D341Med (cell line): ENCODE data around the gene HERC2.

Experiments
- DNase-seq: peaks from one replicate; pipeline ENCODE4 v3.0.0; 2012; ENCODE audit warnings: low spot score

Gene HERC2

DNA sequence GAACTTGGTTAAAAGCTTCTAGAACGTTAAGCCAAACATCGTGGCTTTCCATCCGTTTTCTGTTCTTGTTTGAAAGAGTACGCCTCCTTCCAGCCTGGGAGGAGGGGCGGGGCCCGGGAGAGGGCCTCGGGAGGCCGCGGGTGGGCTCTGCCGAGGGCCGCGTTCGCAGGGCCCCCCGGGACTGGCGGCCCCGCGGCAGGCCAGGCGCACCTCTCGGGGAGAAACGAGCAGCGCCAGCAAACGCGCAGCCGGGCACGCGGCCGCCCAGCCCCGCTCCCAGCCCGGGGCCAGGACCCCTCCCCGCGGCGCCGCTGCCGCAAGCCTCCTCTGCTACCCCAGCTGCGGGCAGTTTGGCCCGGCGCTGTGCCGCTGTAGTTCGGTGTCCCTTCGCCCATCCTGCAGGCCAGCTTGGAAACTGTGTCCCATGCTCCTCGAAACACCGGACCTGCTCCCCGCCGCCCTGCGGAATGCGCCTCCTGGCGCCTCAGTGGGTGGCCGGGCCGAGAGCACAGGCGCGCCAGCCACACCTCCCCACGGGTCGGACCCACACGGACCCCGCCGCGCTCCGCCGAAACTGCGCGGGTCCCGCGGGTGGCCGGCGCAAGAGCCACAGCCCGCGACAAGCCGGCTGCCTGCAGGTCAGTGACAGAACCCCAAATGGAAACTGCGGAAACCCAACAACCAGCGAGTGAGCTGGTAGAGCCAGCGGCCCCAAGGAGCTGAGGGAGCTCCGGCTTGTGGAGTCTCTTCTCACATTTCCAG lies 225.1 kb downstream of the HERC2 start:
- no peak for DNase-seq

DNA sequence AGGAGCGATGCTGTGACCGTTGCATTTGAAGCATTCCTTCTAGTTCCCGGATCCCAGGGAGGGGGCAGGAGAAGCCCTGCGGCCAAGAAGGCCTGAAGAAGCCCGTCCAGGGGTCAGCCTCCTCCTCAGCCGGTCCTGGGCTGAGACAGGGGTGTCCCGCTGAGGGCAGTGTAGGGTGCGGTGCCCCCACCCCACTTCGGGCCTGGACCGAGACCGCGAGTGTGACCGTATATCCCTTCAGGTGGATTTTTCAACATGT lies 225.6 kb downstream of the HERC2 start:
- DNase-seq: no peak

DNA sequence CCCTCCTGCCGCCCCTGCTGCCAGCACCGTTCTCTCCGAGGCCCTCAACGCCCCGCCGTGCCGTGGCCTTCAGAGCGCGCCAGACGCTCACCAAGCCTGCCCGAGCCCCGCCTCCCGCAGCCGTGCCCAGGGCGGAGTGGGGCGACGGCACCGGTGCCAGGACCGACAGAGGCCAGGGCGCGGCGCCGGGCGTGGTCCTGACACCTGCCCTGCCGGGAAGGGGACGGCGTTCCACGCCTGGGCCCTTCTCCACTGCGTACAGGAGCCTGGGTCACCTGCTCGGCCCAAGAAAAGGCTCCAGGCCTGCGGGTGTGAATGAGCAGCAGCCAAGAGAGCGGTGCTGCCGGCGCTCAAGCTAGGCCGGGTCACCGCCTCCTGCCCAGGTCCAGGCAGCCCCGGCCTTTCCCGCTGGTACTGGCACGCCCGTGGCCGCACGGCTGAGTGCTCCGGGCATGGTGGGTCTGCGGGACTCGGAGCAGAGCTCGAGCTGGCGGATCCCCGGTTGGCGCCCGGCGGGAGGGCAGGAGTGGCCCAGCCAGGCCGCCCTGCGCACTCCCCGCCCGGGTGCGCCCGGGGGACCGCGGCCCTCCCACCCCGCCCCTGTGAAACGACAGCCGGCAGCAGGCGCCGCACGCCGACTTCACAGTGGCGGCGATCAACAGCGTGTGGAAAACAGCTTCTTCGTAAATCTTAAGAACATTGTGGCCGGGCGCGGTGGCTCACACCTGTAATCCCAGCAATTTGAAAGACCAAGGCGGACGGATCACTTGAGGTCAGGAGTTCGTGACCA lies 227.1 kb downstream of the HERC2 start:
- no peak for DNase-seq

DNA sequence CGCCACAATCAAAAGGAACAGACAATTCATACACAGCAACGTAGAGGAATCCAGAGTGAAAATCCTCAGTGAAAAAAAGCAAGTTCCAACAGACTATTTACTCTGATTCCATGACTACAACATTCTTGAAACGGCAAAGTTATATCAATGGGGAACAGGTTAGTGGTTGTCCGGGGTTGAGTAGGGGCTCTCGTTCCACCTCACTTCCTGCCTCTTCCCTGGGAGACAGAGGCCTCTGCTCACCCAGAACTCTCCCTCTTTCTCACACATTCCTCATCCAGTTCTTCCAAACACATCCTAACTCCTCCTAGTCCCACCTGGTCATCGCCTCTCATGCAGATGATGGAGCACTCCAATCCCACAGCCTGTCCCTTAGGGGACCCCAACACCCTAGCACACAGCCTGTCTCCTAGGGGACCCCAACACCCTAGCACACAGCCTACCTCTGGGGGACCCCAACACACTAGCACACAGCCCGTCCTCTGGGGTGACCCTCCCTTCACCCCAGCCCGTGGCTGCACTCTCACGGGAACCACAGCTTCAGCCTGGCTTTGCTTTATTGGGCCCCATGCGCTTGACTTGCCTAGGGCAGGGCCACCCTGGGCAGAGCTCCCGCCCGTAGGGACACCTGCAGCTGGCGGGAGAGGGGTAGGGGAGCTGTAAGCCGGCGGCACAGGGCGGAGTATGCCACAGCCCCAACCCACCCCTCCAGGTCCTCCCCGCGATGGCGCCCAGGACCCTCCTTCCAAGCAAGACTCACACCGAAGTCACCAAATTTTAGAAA lies 228.0 kb downstream of the HERC2 start:
- DNase-seq: no peak

DNA sequence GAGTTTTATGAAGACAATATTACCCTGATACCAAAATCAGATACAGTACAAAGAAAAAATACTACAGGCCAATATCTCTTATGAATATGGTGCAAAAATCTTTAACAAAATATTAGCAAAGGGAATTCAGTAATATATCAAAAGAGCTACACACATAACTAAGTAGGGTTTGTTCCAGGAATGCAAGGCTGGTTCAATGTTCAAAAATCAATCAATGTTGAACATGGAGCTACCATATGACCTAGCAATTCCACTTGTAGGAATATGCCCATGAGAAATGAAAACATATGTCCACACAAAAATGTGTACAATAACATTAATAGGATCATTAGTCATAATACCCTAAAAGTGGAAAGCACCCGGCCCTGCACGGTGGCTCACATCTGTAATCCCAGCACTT lies 230.7 kb downstream of the HERC2 start:
- no peak for DNase-seq

DNA sequence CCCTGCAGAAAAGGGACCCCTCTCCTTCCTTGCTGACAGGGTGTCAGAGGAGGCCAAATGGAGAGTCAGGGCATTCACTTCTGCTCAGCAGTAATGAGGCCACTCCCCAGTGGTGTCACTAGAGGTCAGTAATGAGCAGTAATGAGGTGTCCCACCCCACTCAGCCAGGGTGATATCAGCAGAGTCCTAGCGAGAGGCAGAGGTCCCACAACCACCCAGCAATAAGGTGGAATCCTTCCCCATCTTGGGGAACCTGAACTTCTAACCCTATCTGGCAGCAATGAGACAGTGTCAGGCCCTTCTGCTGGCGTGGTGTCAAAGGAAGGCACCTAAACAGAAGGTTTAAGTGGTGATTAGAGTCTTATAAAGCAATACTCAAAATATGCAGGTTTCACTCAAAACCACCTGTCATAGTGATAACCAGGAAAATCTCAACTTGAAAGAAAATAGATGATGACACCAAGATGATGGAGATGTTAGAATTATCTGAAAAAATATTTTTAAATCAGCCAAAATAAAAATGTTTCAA lies 235.7 kb downstream of the HERC2 start:
- DNase-seq: peak; percentile 83

DNA sequence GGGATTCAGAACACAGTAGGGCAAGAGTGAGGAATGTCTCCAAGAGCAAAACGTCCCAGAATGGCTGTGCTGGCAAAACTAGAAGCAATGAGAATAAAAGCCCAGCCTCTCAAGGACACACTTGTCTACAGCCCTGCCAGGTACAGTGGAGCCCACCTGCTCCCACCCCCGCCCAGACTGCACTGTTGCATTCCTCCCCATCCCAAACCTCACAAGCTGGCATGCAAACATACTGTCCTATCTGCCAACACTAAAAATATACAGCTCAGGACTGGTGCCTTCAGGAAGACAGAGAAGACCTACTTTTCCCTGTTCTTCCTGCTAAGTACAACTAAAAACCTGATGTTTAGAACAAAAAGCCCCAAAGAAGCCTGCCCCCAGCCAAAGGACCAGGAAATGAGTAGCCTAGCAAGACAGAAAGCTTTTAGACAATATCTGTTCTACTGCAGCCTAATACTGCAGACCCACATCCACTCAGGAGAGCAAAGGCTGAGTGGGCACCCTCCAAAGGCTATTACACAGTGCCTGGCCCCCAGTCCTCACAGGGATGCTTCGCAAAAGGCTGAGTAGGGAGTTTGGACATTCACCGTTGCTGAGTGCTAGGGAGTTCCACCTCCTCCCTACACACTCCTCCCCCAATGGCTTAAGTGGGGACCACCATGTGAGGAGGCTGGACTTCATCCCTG lies 236.3 kb downstream of the HERC2 start:
- DNase-seq: no peak

DNA sequence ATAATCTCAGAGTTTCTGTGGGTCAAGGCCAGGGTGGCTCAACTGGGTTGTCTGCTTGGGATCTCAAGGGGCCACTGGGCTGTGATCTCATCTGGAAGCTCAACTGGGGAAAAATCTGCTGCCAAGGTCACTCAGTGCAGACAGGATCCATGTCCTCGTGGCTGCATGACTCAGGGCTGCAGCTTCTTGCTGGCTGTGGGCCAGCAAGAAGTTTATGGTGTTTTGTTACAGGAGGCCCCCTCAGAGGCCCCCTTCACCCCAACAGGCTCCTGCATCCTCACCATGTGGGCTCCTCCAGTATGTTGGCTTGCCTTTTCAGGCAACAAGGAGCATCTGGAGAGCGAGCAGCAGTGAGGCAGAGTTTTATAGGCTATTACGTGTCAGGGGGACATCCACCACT lies 237.4 kb downstream of the HERC2 start:
- no peak for DNase-seq

DNA sequence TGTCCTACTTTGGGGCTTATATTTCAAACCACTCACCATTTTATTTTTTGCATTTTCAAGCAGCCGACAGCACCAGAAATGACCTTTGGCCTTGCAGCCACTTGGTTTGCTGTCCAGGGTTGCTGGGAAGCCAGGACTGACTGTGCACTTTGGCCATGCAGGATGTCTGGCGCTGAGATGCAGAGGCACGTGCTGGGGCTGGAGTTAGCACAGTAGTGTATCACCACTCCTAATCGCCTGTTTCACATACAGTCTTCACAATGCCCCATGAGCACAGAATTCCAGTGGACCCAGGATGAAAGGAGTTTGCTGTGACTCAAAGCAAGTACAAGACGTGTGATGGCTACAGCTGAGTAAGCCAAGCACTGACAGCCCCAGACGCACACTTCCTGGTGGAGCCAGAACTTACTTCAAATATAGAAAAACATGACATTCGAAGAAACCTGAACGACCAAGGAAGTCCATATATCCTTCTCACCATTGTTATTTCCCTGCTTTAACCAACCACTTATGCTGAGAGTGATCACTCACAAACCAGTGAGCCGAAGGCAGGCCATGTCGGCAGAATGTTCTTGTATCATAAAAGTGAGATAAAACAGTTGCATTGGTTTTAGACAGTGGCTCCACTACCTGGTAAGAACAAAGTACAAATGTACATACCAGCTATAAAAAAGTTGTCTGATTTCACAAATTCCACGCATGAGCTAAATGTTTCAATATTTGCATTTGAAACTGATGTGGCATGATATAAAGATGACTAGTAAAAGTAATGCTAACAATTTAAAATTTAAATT lies 238.9 kb downstream of the HERC2 start:
- no peak for DNase-seq

DNA sequence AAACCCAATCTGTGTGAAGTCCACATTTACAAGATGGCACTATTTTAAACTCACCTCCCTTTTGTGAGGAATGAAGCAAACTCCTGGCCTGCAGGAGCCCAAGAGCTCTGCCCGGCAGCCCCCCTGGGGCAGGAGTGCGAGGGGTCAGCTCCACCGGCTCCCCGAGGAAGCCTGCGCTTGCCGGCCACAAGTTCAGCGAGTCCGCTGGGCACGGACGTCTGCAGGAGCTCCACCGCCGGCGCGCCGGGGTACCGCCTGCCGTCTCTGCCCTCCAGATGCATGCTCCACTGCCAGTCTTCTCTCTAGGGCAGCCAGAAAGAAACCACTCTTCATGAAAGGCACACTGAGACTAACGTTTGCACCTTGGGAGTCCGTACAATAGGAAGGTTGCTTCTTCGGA lies 240.4 kb downstream of the HERC2 start:
- no peak for DNase-seq

DNA sequence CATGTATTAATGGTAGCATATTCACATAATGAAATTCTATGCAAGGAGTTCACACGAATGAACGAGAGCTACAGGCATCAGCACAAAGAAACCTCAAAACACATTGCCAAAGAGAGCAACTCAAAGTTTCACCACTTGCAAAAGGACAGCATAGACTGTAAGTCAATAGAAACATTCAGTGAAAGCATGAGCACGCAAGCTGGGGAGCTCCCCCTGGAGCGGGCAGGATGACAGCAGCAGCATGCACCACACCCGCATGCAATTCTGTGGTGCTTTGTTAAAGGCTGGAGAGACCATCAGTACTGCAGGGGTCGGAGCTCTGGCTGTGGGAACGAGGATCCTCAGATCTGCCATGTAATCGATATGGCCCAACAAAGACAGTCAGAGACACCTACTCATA lies 241.6 kb downstream of the HERC2 start:
- no peak for DNase-seq

DNA sequence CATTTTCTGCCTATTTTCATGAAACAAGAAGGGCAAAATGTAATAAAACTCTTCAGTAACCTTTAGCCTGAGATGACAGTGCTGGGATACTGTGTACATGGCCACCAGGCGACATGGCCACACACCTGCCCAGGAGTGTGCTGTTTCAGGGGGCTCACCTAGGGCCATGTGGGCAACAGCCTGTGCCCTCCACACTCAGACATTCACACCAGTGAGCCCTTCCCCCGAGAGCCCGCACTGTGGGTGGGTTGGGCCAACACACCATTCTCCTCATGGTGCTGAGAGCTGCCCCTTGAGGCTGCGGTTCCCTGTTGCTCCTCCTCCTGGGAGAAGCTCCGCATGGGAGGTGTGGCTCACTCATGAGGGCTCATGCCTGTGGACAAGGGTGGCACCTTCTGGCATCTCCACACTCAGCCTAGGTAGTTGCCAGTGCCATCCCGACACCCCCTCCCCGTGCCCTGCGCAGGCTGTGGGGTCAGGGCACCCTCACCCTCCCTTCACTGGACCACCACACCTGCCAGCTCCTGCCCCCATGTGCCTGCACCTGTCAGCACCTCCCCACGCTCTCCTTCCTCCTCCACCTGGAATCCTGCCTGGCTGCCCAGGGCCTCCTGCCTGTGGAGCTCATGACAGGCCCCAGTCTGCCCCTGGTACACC lies 242.5 kb downstream of the HERC2 start:
- no peak for DNase-seq

DNA sequence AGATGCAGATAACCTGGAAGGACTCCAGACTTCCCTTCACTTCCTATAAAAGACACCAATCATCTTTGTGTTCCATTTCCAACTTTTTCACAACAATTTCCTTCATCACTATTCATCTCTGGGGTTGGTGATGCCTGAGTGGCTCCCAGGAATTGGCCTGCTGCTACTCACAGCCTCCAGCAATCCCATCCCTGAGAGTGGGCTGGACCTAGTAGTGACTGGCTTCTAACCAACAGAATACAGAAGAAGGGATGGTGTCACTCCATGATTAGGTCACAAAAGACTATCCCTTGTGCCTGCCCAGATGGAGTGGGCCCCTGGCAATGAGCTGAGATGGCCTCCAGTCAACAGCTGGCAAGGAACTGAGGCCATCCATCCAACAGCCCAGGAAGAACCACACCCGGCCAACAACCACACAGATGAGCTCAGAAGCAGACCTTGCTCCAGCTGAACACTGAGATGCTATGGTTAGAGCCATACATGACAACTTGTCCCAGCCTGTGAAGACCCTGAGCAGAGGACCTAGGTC lies 243.7 kb downstream of the HERC2 start:
- DNase-seq: no peak

DNA sequence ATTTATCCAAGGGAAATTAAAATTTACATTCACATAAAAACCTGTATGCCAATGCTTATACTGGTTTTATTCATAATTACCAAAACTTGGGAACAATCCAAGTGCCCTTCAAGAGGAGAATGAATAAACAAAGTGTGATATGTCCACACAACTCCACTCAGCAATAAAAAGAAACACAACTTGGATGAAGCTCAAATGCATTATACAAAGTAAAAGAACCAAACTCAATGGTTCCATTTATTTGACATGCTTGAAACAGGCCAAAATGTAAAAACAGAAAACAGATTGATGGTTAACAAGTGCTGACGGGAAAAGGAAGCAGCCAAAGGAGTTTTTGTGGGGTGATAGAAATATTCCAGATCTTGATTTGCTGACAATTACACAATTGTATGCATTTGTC lies 246.4 kb downstream of the HERC2 start:
- no peak for DNase-seq

DNA sequence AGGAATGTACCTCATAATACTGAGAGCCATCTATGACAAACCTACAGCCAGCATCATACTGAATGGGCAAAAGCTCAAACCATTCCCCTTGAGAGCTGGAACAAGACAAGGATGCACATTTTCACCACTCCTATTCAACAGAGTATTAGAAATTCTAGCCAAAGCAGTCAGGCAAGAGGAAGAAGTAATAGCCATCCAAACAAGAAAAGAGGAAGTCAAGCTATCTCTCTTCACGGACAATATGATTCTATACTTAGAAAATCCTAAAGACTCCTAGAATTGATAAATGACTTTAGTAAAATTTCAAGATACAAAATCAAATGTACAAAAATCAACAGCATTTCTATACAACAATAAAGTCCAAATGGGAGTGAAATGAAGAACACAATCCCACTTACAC lies 253.0 kb downstream of the HERC2 start:
- no peak for DNase-seq

DNA sequence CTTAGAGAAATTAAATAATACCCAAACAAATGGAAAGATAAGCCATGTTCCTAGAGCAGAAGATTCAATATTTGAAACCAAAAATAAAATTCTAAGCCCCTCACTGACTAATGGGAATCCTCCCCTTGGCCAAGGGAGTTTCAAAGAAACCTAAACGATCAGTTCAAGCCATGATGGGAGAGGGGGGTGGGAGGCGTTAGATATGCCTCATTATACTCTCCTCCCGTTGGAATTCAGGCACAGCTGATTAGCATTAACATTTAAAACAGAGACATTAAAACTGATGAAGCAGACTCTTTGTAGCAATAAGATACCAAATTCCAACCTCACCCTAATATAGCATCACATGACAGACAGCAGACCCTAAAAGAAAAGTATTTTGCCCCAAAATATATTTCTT lies 255.7 kb downstream of the HERC2 start:
- no peak for DNase-seq
